ENCODE results near the gene CREB3L4.

CREB3L4 gene

DNA sequence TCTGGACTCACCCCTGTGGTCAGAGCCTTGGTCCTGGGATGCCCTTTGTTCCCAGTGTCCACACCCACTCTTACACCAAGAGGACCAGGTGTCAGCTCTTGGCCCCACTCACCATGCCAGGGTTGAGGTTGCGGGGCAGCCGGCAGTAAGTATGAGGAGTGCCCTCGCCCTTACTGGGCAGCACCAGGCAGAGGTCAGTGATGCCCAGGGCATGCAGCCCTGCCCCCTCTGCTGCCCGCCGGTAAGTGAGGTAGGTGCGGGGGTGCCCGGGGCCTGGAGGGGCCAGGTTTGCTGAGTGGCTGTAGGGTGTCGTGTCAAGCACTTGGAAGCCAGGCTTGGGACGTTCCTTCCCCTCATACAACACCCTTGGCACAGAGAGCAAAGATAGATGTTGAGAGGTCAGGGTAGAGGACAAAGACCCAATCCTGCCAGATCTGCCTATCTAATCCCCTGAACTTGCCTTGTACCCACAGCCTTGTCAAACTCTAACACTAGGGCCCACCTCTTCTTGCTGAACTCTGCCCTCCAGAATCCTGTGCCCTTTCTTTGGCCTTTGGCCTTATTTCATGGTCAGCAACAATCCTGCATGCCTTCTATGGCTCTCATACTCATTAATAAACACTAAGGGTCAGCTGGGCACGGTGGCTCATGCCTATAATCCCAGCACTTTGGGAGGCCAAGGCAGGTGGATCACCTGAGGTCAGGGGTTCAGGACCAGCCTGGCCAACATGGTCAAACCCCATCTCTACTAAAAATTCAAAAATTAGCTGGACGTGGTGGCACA is 24.7 kb upstream of the CREB3L4 start:
- TF ChIP-seq ZC3H10 (CRISPR knock-in tag; IDR thresholded peaks at IDR 0.05) (no peak), ZNF70 (CRISPR knock-in tag; IDR thresholded peaks at IDR 0.05) (no peak), ZNF8 (CRISPR knock-in tag; IDR thresholded peaks at IDR 0.05) (no peak), CSDC2 (CRISPR knock-in tag; IDR thresholded peaks at IDR 0.05) (no peak), ESRRG (CRISPR knock-in tag; IDR thresholded peaks at IDR 0.05) (no peak), TOX (CRISPR knock-in tag; IDR thresholded peaks at IDR 0.05; ENCODE audit: borderline replicate concordance) (no peak), TCF4 (CRISPR knock-in tag; IDR thresholded peaks at IDR 0.05; ENCODE audit: borderline replicate concordance) (no peak), ISL1 (CRISPR knock-in tag; IDR thresholded peaks at IDR 0.05) (no peak), BACH2 (CRISPR knock-in tag; IDR thresholded peaks at IDR 0.05; ENCODE audit: borderline replicate concordance) (no peak)
- TF ChIP-seq, protein P1, sequence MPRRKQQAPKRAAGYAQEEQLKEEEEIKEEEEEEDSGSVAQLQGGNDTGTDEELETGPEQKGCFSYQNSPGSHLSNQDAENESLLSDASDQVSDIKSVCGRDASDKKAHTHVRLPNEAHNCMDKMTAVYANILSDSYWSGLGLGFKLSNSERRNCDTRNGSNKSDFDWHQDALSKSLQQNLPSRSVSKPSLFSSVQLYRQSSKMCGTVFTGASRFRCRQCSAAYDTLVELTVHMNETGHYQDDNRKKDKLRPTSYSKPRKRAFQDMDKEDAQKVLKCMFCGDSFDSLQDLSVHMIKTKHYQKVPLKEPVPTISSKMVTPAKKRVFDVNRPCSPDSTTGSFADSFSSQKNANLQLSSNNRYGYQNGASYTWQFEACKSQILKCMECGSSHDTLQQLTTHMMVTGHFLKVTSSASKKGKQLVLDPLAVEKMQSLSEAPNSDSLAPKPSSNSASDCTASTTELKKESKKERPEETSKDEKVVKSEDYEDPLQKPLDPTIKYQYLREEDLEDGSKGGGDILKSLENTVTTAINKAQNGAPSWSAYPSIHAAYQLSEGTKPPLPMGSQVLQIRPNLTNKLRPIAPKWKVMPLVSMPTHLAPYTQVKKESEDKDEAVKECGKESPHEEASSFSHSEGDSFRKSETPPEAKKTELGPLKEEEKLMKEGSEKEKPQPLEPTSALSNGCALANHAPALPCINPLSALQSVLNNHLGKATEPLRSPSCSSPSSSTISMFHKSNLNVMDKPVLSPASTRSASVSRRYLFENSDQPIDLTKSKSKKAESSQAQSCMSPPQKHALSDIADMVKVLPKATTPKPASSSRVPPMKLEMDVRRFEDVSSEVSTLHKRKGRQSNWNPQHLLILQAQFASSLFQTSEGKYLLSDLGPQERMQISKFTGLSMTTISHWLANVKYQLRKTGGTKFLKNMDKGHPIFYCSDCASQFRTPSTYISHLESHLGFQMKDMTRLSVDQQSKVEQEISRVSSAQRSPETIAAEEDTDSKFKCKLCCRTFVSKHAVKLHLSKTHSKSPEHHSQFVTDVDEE (CRISPR knock-in tag; IDR thresholded peaks at IDR 0.05) = no peak
- TF ChIP-seq, protein P2, sequence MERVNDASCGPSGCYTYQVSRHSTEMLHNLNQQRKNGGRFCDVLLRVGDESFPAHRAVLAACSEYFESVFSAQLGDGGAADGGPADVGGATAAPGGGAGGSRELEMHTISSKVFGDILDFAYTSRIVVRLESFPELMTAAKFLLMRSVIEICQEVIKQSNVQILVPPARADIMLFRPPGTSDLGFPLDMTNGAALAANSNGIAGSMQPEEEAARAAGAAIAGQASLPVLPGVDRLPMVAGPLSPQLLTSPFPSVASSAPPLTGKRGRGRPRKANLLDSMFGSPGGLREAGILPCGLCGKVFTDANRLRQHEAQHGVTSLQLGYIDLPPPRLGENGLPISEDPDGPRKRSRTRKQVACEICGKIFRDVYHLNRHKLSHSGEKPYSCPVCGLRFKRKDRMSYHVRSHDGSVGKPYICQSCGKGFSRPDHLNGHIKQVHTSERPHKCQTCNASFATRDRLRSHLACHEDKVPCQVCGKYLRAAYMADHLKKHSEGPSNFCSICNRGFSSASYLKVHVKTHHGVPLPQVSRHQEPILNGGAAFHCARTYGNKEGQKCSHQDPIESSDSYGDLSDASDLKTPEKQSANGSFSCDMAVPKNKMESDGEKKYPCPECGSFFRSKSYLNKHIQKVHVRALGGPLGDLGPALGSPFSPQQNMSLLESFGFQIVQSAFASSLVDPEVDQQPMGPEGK (CRISPR knock-in tag; IDR thresholded peaks at IDR 0.05; ENCODE audit: borderline replicate concordance) = no peak
- TF ChIP-seq, protein P3, sequence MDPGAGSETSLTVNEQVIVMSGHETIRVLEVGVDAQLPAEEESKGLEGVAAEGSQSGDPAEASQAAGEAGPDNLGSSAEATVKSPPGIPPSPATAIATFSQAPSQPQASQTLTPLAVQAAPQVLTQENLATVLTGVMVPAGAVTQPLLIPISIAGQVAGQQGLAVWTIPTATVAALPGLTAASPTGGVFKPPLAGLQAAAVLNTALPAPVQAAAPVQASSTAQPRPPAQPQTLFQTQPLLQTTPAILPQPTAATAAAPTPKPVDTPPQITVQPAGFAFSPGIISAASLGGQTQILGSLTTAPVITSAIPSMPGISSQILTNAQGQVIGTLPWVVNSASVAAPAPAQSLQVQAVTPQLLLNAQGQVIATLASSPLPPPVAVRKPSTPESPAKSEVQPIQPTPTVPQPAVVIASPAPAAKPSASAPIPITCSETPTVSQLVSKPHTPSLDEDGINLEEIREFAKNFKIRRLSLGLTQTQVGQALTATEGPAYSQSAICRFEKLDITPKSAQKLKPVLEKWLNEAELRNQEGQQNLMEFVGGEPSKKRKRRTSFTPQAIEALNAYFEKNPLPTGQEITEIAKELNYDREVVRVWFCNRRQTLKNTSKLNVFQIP (CRISPR knock-in tag; IDR thresholded peaks at IDR 0.05; ENCODE audit: borderline replicate concordance, low read depth) = no peak
- TF ChIP-seq, protein P4, sequence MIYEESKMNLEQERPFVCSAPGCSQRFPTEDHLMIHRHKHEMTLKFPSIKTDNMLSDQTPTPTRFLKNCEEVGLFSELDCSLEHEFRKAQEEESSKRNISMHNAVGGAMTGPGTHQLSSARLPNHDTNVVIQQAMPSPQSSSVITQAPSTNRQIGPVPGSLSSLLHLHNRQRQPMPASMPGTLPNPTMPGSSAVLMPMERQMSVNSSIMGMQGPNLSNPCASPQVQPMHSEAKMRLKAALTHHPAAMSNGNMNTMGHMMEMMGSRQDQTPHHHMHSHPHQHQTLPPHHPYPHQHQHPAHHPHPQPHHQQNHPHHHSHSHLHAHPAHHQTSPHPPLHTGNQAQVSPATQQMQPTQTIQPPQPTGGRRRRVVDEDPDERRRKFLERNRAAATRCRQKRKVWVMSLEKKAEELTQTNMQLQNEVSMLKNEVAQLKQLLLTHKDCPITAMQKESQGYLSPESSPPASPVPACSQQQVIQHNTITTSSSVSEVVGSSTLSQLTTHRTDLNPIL (CRISPR knock-in tag; IDR thresholded peaks at IDR 0.05; ENCODE audit: low read depth) = no peak
- TF ChIP-seq, protein P5, sequence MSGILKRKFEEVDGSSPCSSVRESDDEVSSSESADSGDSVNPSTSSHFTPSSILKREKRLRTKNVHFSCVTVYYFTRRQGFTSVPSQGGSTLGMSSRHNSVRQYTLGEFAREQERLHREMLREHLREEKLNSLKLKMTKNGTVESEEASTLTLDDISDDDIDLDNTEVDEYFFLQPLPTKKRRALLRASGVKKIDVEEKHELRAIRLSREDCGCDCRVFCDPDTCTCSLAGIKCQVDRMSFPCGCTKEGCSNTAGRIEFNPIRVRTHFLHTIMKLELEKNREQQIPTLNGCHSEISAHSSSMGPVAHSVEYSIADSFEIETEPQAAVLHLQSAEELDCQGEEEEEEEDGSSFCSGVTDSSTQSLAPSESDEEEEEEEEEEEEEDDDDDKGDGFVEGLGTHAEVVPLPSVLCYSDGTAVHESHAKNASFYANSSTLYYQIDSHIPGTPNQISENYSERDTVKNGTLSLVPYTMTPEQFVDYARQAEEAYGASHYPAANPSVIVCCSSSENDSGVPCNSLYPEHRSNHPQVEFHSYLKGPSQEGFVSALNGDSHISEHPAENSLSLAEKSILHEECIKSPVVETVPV (CRISPR knock-in tag; IDR thresholded peaks at IDR 0.05) = no peak
- ATAC-seq = no peak

DNA sequence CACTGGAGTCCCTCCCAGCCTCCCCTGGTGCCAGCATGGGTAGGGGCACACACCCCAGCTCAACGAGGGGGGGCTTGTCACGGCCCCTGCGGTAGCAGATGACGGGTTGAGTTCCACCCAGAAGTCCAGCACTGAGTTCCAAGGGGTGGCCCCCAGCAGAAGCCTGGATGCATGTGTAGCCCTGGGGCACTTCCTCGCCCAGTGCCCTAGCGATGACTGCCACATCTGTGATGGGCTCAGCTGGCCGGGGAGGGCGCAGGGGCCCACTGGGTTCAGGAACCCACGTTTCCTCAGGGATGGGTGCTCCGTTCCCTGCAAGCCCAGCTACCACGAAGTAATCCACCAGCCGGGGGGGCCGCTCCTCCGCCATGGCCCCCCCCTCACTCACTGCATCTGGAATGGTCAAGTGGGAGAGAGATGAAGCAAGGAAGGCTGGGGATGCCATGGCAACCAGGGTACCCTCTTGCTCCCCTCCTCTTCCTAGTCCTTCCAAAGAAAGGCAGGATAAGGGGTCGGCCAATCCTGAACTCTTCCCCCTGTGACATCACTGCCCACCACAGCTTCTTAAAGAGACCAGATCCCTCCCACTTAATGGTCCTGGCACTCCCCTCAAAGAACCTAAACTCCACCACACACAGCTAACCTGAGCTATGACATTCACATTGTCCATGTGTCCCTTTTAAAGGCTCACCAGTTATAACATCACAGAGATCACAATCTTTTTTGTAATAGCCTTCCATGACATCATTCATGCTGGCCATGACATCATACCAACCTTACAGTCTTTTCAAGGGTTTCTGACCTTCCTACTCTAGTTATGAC is 23.5 kb upstream of the CREB3L4 start:
- ATAC-seq = no peak
- TF ChIP-seq GLIS3 (CRISPR knock-in tag; IDR thresholded peaks at IDR 0.05) (no peak), RARB (CRISPR knock-in tag; IDR thresholded peaks at IDR 0.05) (no peak), BACH2 (CRISPR knock-in tag; IDR thresholded peaks at IDR 0.05; ENCODE audit: borderline replicate concordance) (no peak), PPARA (CRISPR knock-in tag; IDR thresholded peaks at IDR 0.05; ENCODE audit: borderline replicate concordance) (no peak), ARNTL (CRISPR knock-in tag; IDR thresholded peaks at IDR 0.05; ENCODE audit: borderline replicate concordance, low read depth) (no peak)

DNA sequence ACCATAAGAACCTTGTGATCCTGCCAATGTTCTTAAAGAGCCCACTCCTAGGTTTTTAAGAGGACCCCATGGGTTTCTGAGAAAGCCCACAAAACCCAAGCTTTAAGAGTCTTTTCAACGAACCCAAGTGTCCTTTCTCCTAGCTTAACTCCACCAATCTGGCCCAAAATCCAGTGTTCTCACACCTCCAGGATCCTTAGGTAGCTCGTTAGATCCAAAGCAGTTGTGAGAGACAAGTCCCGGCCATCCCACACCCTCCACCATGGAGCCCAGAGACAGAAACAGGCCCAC is 22.9 kb upstream of the CREB3L4 start:
- no peak for ATAC-seq
- TF ChIP-seq, protein P1 (CRISPR knock-in tag; IDR thresholded peaks at IDR 0.05) = no peak
- TF ChIP-seq ZFP30 (CRISPR knock-in tag; IDR thresholded peaks at IDR 0.05) = no peak
- TF ChIP-seq ZC3H10 (CRISPR knock-in tag; IDR thresholded peaks at IDR 0.05) = no peak
- TF ChIP-seq TOX (CRISPR knock-in tag; IDR thresholded peaks at IDR 0.05; ENCODE audit: borderline replicate concordance) = no peak
- TF ChIP-seq ISL1 (CRISPR knock-in tag; IDR thresholded peaks at IDR 0.05) = no peak
- TF ChIP-seq ZNF8 (CRISPR knock-in tag; IDR thresholded peaks at IDR 0.05) = no peak
- TF ChIP-seq BACH2 (CRISPR knock-in tag; IDR thresholded peaks at IDR 0.05; ENCODE audit: borderline replicate concordance) = no peak
- TF ChIP-seq, protein P4 (CRISPR knock-in tag; IDR thresholded peaks at IDR 0.05; ENCODE audit: low read depth) = no peak
- TF ChIP-seq, protein P2 (CRISPR knock-in tag; IDR thresholded peaks at IDR 0.05; ENCODE audit: borderline replicate concordance) = no peak

Data from SK-N-SH treated with all-trans-retinoic acid at 6 μM for 48 hours (cell line).